ENCODE measurements around the gene TLX2. TPM values are rescaled to one million over a fixed set of nuclear protein-coding genes. Genes with fewer than 3 reads are reported as not detected.

The TLX2 gene
- polyA plus RNA-seq, 3 donors from 2014 or later = not detected

DNA sequence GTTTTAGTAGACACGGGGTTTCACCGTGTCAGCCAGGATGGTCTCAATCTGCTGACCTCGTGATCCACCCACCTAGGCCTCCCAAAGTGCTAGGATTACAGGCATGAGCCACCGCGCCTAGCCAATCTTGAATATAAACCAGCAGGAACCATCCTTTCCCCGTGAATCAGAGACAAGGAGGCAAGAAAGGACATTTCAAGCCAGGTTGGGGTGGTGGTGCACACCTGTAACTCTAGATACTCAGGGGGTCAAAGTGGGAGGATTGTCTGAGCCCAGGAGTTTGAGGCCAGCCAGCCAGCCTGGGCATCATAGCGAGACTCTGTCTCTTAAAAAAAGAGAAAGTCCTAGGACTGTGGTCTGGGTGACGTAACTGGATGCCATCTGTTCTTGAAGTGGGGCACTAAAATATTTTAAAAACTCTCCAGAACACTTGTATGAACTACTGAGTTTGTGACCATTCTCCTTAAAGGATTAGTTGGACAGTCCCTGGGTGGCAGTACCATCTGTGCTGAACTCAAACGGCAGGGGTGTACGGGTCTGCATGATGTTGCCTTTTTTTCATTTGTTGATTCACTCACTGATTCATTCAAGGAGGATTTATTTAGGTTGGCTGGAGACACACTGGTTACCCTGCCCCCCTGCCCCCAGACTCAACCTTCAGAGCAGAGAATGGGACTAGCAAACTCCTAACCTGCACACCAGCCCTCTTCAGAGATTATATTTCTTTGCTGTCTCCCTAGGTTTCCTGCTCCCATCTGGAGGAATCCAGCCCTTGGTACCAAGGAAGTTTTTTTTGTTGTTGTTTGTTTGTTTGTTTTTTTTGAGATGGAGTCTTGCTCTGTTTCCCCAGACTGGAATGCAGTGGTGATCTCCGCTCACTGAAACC lies 2.9 kb upstream of the TLX2 start:
- H3K27ac Mint-ChIP-seq = no peak overlapping the region
- H3K36me3 Mint-ChIP-seq = peaks cover 3 to 5% (median 4%) of the 10 kb centered on the region in 3 donors
- no peak for DNase-seq
- peaks cover 29 to 47% (median 29%) of the 10 kb centered on the region in 3 donors for H3K27me3 Mint-ChIP-seq (ENCODE audit: low read depth in 3 of 3)
- no peak overlapping the region for H3K4me3 Mint-ChIP-seq
- peaks cover 34 to 37% of the 10 kb centered on the region in 2 donors for H3K4me1 Mint-ChIP-seq
- H3K9me3 Mint-ChIP-seq = peaks cover 0 to 2% (median 0%) of the 10 kb centered on the region in 6 donors

GRCh38 chr2:74512744-74513604 lies 1.3 kb upstream of the TLX2 start:
- Mint-ChIP-seq H3K27me3 (ENCODE audit: low read depth in 3 of 3) (peaks cover 29 to 45% (median 35%) of the 10 kb centered on the region in 3 donors), H3K9me3 (peaks cover 0 to 4% (median 0%) of the 10 kb centered on the region in 6 donors), H3K27ac (no peak overlapping the region), H3K4me1 (peaks cover 24 to 27% of the 10 kb centered on the region in 2 donors), H3K36me3 (no peaks in the 10 kb centered on the region), H3K4me3 (peak overlapping the region in 1 of 5 donors; percentile 23)
- DNase-seq = no peak

DNA sequence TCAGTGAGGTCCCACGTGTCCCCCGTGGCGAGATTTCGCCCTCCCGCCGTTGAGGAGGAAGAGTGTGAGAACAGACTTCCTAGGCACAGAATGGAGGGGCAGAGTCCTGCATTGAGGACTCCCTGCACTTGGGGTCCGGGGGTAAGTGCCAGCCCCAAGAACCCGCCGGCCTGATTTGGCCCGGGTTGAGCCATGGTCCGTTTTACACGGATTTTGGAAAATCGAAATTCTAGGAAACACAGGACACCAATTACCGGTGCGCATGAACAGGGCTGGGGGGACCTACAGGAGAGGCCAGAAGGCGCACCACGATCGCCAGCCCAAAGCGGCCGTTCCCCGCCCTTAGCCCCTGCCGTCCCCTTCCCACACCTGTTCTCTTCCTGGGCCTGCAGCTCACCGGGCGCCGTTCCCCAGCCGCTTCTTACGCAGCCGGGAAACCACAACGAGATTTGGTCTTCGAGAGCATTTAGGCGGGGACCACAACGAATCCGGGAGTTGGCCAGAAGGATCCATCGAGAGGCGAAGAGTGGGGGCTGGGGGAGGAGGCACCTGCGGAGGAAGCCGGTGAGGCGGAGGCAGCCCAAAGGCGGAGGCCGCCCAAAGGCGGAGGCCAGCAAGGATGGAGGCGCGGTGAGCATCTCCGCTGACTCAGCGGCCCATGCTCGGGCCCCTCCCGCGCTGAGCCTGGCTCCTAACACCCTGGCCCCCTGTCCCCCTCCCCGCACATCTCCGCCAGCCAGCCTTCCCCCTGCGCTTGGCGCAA lies 464 bp upstream of the TLX2 start:
- Mint-ChIP-seq H3K27ac (no peak overlapping the region), H3K4me1 (peaks cover 16 to 19% of the 10 kb centered on the region in 2 donors), H3K27me3 (ENCODE audit: low read depth in 3 of 3) (peaks cover 32 to 42% (median 42%) of the 10 kb centered on the region in 3 donors), H3K9me3 (peaks cover 0 to 4% (median 0%) of the 10 kb centered on the region in 6 donors), H3K36me3 (no peaks in the 10 kb centered on the region), H3K4me3 (peak overlapping the region in 2 of 5 donors; percentile 21 to 30)
- no peak for DNase-seq

- DNase-seq = no peak
- H3K36me3 Mint-ChIP-seq = peaks cover 0 to 5% (median 0%) of the 10 kb centered on the region in 3 donors
- H3K4me3 Mint-ChIP-seq = peak overlapping the region; percentile 18 to 72 (median 69)
- no peak overlapping the region for H3K27ac Mint-ChIP-seq
- H3K9me3 Mint-ChIP-seq = peaks cover 0 to 4% (median 0%) of the 10 kb centered on the region in 6 donors
- peaks cover 16 to 19% of the 10 kb centered on the region in 2 donors for H3K4me1 Mint-ChIP-seq
- H3K27me3 Mint-ChIP-seq (ENCODE audit: low read depth in 3 of 3) = peaks cover 40 to 42% (median 41%) of the 10 kb centered on the region in 3 donors
These were observed 1.2 kb downstream of the TLX2 start for GRCh38 chr2:74515271-74515980.

DNA sequence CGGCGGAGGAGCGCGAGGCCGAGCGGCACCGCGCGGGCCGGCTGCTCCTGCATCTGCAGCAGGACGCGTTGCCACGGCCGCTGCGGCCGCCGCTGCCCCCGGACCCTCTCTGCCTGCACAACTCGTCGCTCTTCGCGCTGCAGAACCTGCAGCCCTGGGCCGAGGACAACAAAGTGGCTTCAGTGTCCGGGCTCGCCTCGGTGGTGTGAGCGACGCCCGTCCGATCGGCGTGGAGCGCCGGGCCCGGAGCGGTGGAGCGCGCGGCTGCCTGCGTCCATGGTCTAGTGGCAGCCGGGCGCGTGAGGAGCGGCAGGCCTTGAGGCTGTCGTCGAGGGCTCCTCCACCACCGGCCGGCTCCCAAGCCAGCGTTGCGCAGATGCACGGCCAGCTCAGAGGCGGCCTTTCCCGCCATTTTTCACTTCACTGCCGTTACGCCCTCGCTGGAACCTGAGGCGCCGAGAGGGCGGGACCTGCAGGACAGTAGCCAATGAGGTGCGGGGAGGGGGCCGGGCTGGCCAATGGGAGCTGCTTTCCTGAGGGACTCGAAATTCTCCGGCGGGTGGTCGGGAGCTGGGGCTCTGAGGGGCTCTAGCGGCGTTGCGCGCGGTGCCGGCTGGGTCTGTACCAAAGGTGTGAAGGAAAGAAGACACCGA lies 1.9 kb downstream of the TLX2 start:
- DNase-seq = peak; percentile 62 to 71 (median 68)
- peaks cover 0 to 6% (median 0%) of the 10 kb centered on the region in 3 donors for H3K36me3 Mint-ChIP-seq
- peaks cover 16 to 19% of the 10 kb centered on the region in 2 donors for H3K4me1 Mint-ChIP-seq
- peaks cover 39 to 42% (median 39%) of the 10 kb centered on the region in 3 donors for H3K27me3 Mint-ChIP-seq (ENCODE audit: low read depth in 3 of 3)
- H3K4me3 Mint-ChIP-seq = peak overlapping the region; percentile 71 to 84 (median 73)
- H3K9me3 Mint-ChIP-seq = peaks cover 0 to 4% (median 0%) of the 10 kb centered on the region in 6 donors
- H3K27ac Mint-ChIP-seq = no peak overlapping the region

DNA sequence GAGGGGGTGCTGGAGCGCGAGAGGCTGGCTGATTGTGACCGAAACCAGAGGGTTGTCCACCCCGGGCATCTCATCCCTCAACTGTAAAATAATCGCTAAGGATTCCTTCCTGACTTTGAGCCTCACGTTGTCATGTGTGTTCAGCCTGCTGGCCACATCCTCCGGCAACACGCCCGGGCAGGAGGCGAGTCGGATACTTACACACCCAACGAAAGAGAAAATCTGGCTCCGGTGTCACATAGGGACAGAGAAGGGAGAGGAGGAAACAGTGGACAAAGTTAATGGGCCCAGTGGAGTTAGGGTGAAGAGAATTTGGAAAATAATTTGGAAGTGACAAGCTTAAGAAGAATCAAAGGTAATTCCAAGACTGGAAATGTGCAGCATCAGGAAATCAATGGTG lies 2.4 kb downstream of the TLX2 start:
- H3K27ac Mint-ChIP-seq = no peak overlapping the region

DNA sequence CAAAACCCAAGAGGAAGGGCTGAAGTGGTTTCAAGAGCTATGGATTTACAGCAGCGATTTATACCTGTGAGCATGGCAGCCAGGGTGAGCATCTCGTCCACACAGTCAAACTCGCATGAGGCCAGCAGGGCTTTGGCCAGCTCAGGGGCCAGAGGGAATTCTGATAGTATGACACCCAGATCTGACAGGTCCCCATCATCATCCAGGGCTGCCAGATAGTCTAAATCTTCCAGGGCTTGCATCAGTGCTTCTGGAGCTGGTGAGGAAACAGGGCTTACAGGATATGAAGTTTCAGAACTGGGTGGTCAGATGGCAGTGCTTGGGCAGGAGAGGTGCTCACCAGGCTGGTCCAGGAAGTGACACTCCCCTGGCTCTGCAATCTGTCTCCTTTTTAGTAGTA lies 8.3 kb downstream of the TLX2 start:
- Mint-ChIP-seq H3K9me3 (no peaks in the 10 kb centered on the region), H3K27me3 (ENCODE audit: low read depth in 3 of 3) (peaks cover 12 to 14% (median 14%) of the 10 kb centered on the region in 3 donors), H3K4me3 (no peak overlapping the region), H3K27ac (no peak overlapping the region), H3K36me3 (peaks cover 12 to 21% (median 14%) of the 10 kb centered on the region in 3 donors), H3K4me1 (peaks cover 2 to 7% of the 10 kb centered on the region in 2 donors)
- no peak for DNase-seq

More for the DNA sequence above, 2.4 kb downstream of the TLX2 start:
- peaks cover 0 to 4% (median 0%) of the 10 kb centered on the region in 6 donors for H3K9me3 Mint-ChIP-seq
- DNase-seq = no peak
- H3K36me3 Mint-ChIP-seq = peaks cover 0 to 6% (median 0%) of the 10 kb centered on the region in 3 donors
- H3K27me3 Mint-ChIP-seq (ENCODE audit: low read depth in 3 of 3) = peaks cover 37 to 39% (median 38%) of the 10 kb centered on the region in 3 donors
- H3K4me3 Mint-ChIP-seq = peak overlapping the region; percentile 71 to 84 (median 73)
- H3K4me1 Mint-ChIP-seq = peaks cover 16 to 19% of the 10 kb centered on the region in 2 donors

DNA sequence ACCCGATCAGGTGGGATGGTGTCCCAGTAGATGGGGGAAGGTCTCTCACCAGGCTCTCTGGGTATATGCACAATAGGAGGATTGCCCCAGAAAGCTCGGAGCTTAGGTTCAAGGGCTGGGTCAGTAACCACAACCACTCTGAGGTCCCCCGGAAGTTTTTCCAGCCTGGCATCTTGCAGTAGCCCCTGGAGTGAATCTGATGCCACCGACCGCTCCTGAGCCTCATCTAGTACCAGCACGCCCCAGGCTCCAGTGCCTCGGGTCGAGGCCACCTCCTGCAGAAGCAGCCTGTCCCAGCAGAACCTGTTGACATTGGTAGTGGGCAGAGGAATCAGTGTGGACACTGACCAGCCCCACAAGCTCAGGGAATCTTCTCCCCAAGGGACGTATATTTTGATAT lies 9.8 kb downstream of the TLX2 start:
- Mint-ChIP-seq H3K4me3 (no peak overlapping the region), H3K4me1 (peaks cover 17 to 20% of the 10 kb centered on the region in 2 donors), H3K27ac (no peak overlapping the region), H3K27me3 (ENCODE audit: low read depth in 3 of 3) (peaks cover 4 to 15% (median 8%) of the 10 kb centered on the region in 3 donors), H3K9me3 (no peaks in the 10 kb centered on the region), H3K36me3 (peaks cover 12 to 21% (median 19%) of the 10 kb centered on the region in 3 donors)
- DNase-seq = no peak

DNA sequence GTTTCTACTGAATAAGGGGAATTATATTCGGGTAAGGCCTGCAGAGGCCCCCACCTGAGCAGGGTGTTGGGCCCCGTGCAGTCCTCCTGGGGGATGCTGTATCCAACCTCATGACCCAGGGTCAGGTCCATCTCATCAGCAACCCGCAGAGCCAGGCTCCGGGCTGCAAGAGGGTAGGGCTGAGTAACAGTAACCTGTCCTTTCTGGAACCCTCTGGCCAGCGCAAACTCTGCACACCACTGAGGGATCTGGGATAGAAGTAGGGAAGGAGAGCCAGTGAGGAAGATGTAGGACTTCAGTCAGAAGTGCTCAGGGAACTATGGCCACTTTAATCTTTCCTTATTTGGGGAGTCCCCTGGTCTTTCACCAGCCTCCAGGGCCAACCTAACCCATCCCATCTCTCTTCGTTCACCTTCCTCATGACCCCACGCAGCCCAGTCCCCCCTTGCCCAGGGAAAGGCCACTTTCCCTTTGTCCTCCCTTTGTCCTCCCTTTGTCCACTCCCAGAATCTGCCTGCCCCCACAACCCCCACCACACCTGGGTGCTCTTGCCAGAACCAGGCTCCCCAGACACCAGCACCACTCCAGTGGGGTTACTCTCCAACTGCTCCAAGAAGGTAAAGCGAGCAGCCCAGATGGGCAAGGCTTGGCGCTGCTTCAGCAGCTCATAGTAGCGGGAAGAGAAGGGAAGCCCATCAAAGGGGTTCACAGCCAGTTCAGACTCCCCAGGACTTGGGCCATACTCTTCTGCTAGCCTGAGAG lies 10.9 kb downstream of the TLX2 start:
- Mint-ChIP-seq H3K27ac (no peak overlapping the region), H3K4me3 (no peak overlapping the region), H3K27me3 (ENCODE audit: low read depth in 3 of 3) (peaks cover 5 to 19% (median 11%) of the 10 kb centered on the region in 3 donors), H3K4me1 (peaks cover 19 to 25% of the 10 kb centered on the region in 2 donors), H3K36me3 (peaks cover 12 to 19% (median 19%) of the 10 kb centered on the region in 3 donors), H3K9me3 (no peaks in the 10 kb centered on the region)
- no peak for DNase-seq

- no peak for DNase-seq
- Mint-ChIP-seq H3K27me3 (ENCODE audit: low read depth in 3 of 3) (peaks cover 9 to 25% (median 12%) of the 10 kb centered on the region in 3 donors), H3K4me3 (peak within 1 kb of the TSS; percentile 10 to 40 (median 34))
These were observed 11.7 kb downstream of the TLX2 start, which contains the start of gene DQX1 for GRCh38 chr2:74525717-74526648. DQX1 (minus strand) TSS chr2:74526231; CDS start chr2:74525729, 502 bp downstream.

More at GRCh38 chr2:74525717-74526648, 11.7 kb downstream of the TLX2 start, which contains the start of gene DQX1:
- Mint-ChIP-seq H3K36me3 (peaks cover 12 to 19% (median 15%) of the 10 kb centered on the region in 3 donors), H3K4me1 (peaks cover 27 to 32% of the 10 kb centered on the region in 2 donors), H3K27ac (peak within 1 kb of the TSS in 4 of 6 donors; percentile 8 to 49 (median 32)), H3K9me3 (no peaks in the 10 kb centered on the region)
